GM13977 (cell line): Measurements from ENCODE around the gene APOB.

Experiments
- DNase-seq: peaks from one replicate; pipeline ENCODE4 v3.0.0; 2012; ENCODE audit warnings: low spot score
- CTCF ChIP-seq: IDR thresholded peaks from 2 replicates; pipeline ENCODE4 v1.5.1; 2012; ENCODE audit warnings: mild to moderate bottlenecking, control low read depth; ENCODE audit not compliant: insufficient read depth; ENCODE audit errors: extremely low read depth, missing control alignments
- in situ Hi-C: fragments of 300-500 bp; cut with MboI; formaldehyde crosslinking; loops from one replicate; pipeline ENCODE4 v1.12.0; 2022; ENCODE audit warnings: low sequenced_read_pairs, low pct_unique_long_range_greater_than_20kb, mixed read lengths, inconsistent platforms; ENCODE audit not compliant: unreplicated experiment

Gene APOB

GRCh38 chr2:21013043-21013816 lies 30.6 kb downstream of the APOB start:
- no peak for DNase-seq
- no peak for TF ChIP-seq CTCF
- in situ Hi-C loops: no loop called here

- in situ Hi-C loops: no loop called here
- DNase-seq: no peak
Observed at GRCh38 chr2:21012557-21012937, 31.3 kb downstream of the APOB start.

GRCh38 chr2:21011876-21012556 lies 31.9 kb downstream of the APOB start:
- TF ChIP-seq CTCF: no peak
- in situ Hi-C loops: no loop called here
- no peak for DNase-seq

More at GRCh38 chr2:21012557-21012937, 31.3 kb downstream of the APOB start:
- no peak for TF ChIP-seq CTCF

DNA sequence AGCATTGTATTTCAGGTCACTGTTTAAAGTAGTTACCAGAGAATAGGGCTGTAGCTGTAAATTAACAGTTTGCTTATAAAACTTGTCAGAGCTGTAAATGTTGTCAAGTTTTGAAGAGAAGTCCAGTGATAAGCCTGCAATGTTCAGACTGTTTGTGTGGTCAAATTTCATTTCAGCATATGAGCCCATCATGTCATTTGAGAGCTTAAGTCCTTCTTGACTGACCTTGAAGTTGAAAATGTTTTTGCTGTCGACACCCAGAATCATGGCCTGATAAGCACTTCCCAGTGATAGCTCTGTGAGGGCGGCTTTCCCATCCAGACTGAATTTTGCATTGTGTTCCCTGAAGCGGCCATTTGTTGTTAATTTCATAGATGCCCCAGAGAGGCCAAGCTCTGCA lies 32.4 kb downstream of the APOB start:
- no peak for DNase-seq
- in situ Hi-C loops: no loop called here
- TF ChIP-seq CTCF: no peak

- DNase-seq: no peak
- in situ Hi-C loops: no loop called here
- no peak for TF ChIP-seq CTCF
Observed at GRCh38 chr2:21010813-21011439, 32.9 kb downstream of the APOB start.

DNA sequence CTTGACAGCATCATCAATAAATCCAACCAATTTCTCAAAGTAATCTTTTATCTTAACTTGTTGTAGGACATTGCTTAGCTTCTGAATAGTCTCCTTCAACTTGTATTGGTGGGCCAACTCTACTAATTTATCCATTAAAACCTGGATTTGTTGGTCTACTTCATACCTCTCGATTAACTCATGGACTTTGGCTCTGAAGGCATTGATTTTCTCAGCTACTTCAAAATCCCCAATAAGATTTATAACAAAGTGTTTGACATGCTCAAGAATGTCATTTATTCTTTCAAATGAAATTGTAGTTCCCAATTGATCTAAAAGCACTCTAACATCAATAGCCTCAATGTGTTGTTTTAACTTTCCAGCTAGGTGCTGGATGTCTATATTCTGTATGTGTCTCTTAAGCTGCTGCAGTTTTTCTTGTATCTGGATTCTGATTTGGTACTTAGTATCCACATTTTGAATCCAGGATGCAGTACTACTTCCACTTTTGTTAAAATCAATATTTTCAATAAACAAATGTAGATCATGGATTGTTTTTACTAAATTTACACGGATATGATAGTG lies 34.1 kb downstream of the APOB start:
- DNase-seq: no peak
- in situ Hi-C loops: no loop called here
- TF ChIP-seq CTCF: no peak
